CD4-positive, alpha-beta T cell treated with Interleukin-10 for 1 hour (primary cell): Measurements from ENCODE around the gene CEMP1.
A peak's percentile ranks its signal among the peaks of the same experiment; 100 is the strongest.
"Not testable (repeated sequence)": the region's sequence is repeated elsewhere in the genome, so short reads cannot be mapped to it uniquely, and the experiment has no call there.

ENCODE experiments used
- DNase-seq: peaks from one replicate; pipeline ENCODE4 v3.0.0-alpha.2; 2020

Gene CEMP1

GRCh38 chr16:2531371-2531695 is at the start of gene CEMP1:
TSS of gene CEMP1 (minus strand) at chr16:2531408. CDS start at chr16:2531073, 335 bp downstream.
- DNase-seq = no peak

GRCh38 chr16:2580818-2581217 is 49.6 kb upstream of the CEMP1 start:
- DNase-seq = not testable (repeated sequence)

GRCh38 chr16:2580143-2580542 is 48.9 kb upstream of the CEMP1 start:
- DNase-seq = not testable (repeated sequence)

- DNase-seq = not testable (repeated sequence)
Measured at GRCh38 chr16:2578905-2579304, 47.7 kb upstream of the CEMP1 start.

GRCh38 chr16:2577044-2577443 is 45.8 kb upstream of the CEMP1 start:
- not testable (repeated sequence) for DNase-seq

GRCh38 chr16:2575839-2576238 is 44.6 kb upstream of the CEMP1 start:
- DNase-seq = not testable (repeated sequence)

GRCh38 chr16:2572704-2573103 is 41.5 kb upstream of the CEMP1 start:
- not testable (repeated sequence) for DNase-seq

- not testable (repeated sequence) for DNase-seq
Measured at GRCh38 chr16:2568573-2568972, 37.4 kb upstream of the CEMP1 start.

GRCh38 chr16:2567506-2567905 is 36.3 kb upstream of the CEMP1 start:
- not testable (repeated sequence) for DNase-seq

- DNase-seq = peak; percentile 75
Measured at GRCh38 chr16:2560798-2561133, 29.6 kb upstream of the CEMP1 start.

- DNase-seq = not testable (repeated sequence)
Measured at GRCh38 chr16:2560131-2560797, 29.1 kb upstream of the CEMP1 start.

GRCh38 chr16:2557150-2557549 is 25.9 kb upstream of the CEMP1 start:
- DNase-seq = not testable (repeated sequence)

GRCh38 chr16:2554709-2555425 is 23.7 kb upstream of the CEMP1 start:
- not testable (repeated sequence) for DNase-seq

GRCh38 chr16:2551420-2551889 is 20.2 kb upstream of the CEMP1 start:
- not testable (repeated sequence) for DNase-seq

- not testable (repeated sequence) for DNase-seq
Measured at GRCh38 chr16:2550283-2550878, 19.2 kb upstream of the CEMP1 start.

GRCh38 chr16:2543771-2544170 is 12.6 kb upstream of the CEMP1 start:
- not testable (repeated sequence) for DNase-seq

GRCh38 chr16:2541409-2541808 is 10.2 kb upstream of the CEMP1 start:
- not testable (repeated sequence) for DNase-seq

- not testable (repeated sequence) for DNase-seq
Measured at GRCh38 chr16:2540912-2541311, 9.7 kb upstream of the CEMP1 start.

- peak; percentile 55 for DNase-seq
Measured at GRCh38 chr16:2539845-2540458, 8.7 kb upstream of the CEMP1 start.

GRCh38 chr16:2539192-2539844 is 8.1 kb upstream of the CEMP1 start:
- not testable (repeated sequence) for DNase-seq

- DNase-seq = peak; percentile 97
Measured at GRCh38 chr16:2537451-2538379, 6.5 kb upstream of the CEMP1 start, which contains the start of gene PDPK1. TSS of gene PDPK1 (plus strand) at chr16:2538021. CDS start at chr16:2538113, 92 bp downstream.

GRCh38 chr16:2535625-2536013 is 4.4 kb upstream of the CEMP1 start:
- DNase-seq = no peak
